Astrocyte of the cerebellum (primary cell): ENCODE measurements around the gene NT5E.

Experiments used
- DNase-seq: peaks from one replicate; pipeline ENCODE4 v3.0.0-alpha.2; 2011; ENCODE audit warnings: low read depth
- H3K4me3 ChIP-seq: 2 replicates; pipeline ENCODE4 v1.5.1; 2011; ENCODE audit warnings: mild to moderate bottlenecking, low read depth, low read length, moderate library complexity
- in situ Hi-C: cut with HindIII; loops from 2 replicates; pipeline ENCODE4 v1.10.0; 2017; ENCODE audit warnings: low sequenced_read_pairs
- TF ChIP-seq, protein P1 (sequence below): IDR thresholded peaks from 2 replicates; pipeline ENCODE4 v1.5.1; 2012; ENCODE audit warnings: low read length, low read depth, moderate library complexity, mild to moderate bottlenecking; ENCODE audit errors: missing control alignments

Gene NT5E

DNA sequence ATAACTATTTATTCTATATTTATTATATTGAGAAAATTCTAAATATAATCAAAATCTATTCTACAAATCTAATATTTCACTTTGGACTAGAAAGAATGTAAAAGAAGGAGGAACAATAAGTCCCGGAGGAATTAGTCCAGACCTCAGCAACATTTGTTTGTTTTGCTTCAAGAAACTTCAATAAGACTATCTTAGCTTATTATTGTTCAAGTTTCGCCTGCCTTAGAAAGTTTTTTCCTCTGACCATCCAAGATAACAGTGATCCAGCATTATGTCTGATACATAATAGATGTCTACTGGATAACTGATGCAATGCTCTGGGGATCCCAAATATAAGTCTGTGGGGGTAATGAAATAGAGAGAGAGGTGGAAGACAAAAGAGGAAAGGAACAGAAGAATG is 28.7 kb upstream of the NT5E start:
- no peak overlapping the region for H3K4me3 ChIP-seq
- DNase-seq, result no peak
- TF ChIP-seq, protein P1, sequence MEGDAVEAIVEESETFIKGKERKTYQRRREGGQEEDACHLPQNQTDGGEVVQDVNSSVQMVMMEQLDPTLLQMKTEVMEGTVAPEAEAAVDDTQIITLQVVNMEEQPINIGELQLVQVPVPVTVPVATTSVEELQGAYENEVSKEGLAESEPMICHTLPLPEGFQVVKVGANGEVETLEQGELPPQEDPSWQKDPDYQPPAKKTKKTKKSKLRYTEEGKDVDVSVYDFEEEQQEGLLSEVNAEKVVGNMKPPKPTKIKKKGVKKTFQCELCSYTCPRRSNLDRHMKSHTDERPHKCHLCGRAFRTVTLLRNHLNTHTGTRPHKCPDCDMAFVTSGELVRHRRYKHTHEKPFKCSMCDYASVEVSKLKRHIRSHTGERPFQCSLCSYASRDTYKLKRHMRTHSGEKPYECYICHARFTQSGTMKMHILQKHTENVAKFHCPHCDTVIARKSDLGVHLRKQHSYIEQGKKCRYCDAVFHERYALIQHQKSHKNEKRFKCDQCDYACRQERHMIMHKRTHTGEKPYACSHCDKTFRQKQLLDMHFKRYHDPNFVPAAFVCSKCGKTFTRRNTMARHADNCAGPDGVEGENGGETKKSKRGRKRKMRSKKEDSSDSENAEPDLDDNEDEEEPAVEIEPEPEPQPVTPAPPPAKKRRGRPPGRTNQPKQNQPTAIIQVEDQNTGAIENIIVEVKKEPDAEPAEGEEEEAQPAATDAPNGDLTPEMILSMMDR, result no peak
- in situ Hi-C loops, result no loop called here

GRCh38 chr6:85421972-85422371 is 27.9 kb upstream of the NT5E start:
- TF ChIP-seq, protein P1, result no peak
- in situ Hi-C loops, result no loop called here

GRCh38 chr6:85422996-85423395 is 26.9 kb upstream of the NT5E start:
- in situ Hi-C loops, result no loop called here

More at GRCh38 chr6:85421972-85422371, 27.9 kb upstream of the NT5E start:
- no peak overlapping the region for H3K4me3 ChIP-seq
- DNase-seq, result no peak

GRCh38 chr6:85424981-85425380 is 24.9 kb upstream of the NT5E start:
- TF ChIP-seq, protein P1, result no peak
- in situ Hi-C loops, result no loop called here
- H3K4me3 ChIP-seq, result no peak overlapping the region
- no peak for DNase-seq

More at GRCh38 chr6:85422996-85423395, 26.9 kb upstream of the NT5E start:
- DNase-seq, result no peak
- TF ChIP-seq, protein P1, result no peak
- H3K4me3 ChIP-seq, result no peak overlapping the region

DNA sequence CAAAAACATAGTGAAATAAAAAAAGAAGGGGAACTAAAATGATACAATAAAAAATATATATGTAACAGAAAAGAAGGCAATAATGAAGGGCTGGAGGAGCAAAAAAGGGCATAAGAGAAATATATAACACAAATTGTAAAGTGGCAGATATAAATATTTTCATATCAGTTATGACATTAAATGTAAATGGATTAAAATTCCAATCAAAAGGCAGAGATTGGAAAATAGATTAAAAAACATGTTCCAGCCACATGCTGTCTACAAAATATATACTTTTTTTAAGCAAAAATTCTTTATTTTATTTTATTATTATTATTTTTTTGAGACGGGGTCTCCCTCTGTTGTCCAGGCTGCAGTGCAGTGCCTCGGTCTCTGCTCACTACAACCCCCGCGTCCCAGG is 23.9 kb upstream of the NT5E start:
- in situ Hi-C loops, result no loop called here

GRCh38 chr6:85428486-85428885 is 21.4 kb upstream of the NT5E start:
- in situ Hi-C loops, result no loop called here
- TF ChIP-seq, protein P1, result no peak
- no peak for DNase-seq
- no peak overlapping the region for H3K4me3 ChIP-seq

More for the DNA sequence above, 23.9 kb upstream of the NT5E start:
- no peak overlapping the region for H3K4me3 ChIP-seq
- TF ChIP-seq, protein P1, result no peak
- no peak for DNase-seq

DNA sequence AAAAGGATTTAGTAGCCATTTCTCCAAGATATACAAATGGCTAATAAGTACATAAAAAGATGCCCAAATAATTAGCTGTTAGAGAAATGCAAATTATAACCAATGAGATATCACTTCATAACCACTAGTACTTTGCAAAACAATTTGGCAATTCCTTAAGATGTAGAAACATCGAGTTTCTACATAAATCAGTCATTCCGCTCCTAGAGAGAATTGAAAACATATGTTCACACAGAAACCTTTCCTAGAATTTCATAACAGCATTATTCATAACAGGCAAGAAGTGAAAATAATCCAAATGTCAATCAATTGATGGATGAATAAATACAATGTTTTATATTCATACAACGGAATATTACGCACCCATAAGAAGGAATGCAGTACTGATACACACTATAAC is 20.5 kb upstream of the NT5E start:
- TF ChIP-seq, protein P1, result no peak
- in situ Hi-C loops, result no loop called here
- DNase-seq, result no peak
- no peak overlapping the region for H3K4me3 ChIP-seq
